Measurements from ENCODE around the gene SYDE2. TPM values are rescaled to one million over a fixed set of nuclear protein-coding genes. Genes with fewer than 3 reads are reported as not detected.
A peak's percentile ranks its signal among the peaks of the same experiment; 100 is the strongest.

SYDE2 gene
- total and polyA plus RNA-seq, 4 donors: 1.9 to 48.9 (median 10.3) TPM

- 72 to 76% methylated on average over 4 of the region's 4 CpGs for WGBS, 2 donors
- no peaks in the 10 kb centered on the region for H3K27me3 ChIP-seq (ENCODE audit: control insufficient read depth in 3 of 3, insufficient read depth in 3 of 3, low read length in 2 of 3)
- H3K9me3 ChIP-seq (ENCODE audit: control insufficient read depth in 4 of 4, insufficient read depth in 3 of 4, low read length in 3 of 4): no peaks in the 10 kb centered on the region
- H3K4me1 ChIP-seq (ENCODE audit: control insufficient read depth in 5 of 5, insufficient read depth in 5 of 5, low read length in 5 of 5): peaks cover 3 to 9% (median 3%) of the 10 kb centered on the region in 5 donors
- no peak overlapping the region for H3K27ac ChIP-seq (ENCODE audit: low read depth in 1 of 2, low read length in 1 of 2)
- H3K36me3 ChIP-seq (ENCODE audit: control insufficient read depth in 4 of 4, insufficient read depth in 4 of 4, low read length in 4 of 4): no peaks in the 10 kb centered on the region
- no peak for DNase-seq
- H3K9ac ChIP-seq (ENCODE audit: insufficient read depth in 1 of 2, low read length in 2 of 2): no peak overlapping the region
- no peak for TF ChIP-seq CTCF (IDR thresholded peaks at IDR 0.05; ENCODE audit: control extremely low read depth, extremely low read depth)
- H3K4me3 ChIP-seq: no peak overlapping the region
- ATAC-seq (ENCODE audit: insufficient read depth, low FRiP score): no peak
These were observed 68.6 kb downstream of the SYDE2 start for GRCh38 chr1:85132078-85132720.

DNA sequence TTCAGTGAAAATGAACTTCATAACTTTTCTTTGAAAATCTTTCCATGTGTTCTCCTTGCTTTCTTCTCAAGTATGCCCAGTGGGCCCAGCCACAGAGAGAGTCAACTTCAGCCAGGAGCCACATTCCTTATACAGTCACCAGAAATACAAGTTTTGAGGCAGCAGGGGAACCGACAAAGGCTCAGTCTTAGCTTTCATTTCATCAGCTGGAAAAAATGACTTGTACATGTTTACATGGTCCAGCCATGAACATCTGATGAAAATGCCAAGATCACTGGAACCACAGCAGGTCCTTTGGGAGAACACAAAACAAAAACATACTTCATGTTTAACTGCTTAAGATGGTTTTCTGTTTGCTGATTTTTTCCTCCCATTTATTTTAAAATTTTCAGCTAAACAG lies 72.5 kb downstream of the SYDE2 start:
- Histone ChIP-seq H3K27me3 (ENCODE audit: control insufficient read depth in 3 of 3, insufficient read depth in 3 of 3, low read length in 2 of 3) (no peaks in the 10 kb centered on the region), H3K9me3 (ENCODE audit: control insufficient read depth in 4 of 4, insufficient read depth in 3 of 4, low read length in 3 of 4) (no peaks in the 10 kb centered on the region), H3K27ac (ENCODE audit: low read depth in 1 of 2, low read length in 1 of 2) (no peak overlapping the region), H3K4me3 (no peak overlapping the region), H3K36me3 (ENCODE audit: control insufficient read depth in 4 of 4, insufficient read depth in 4 of 4, low read length in 4 of 4) (no peaks in the 10 kb centered on the region), H3K9ac (ENCODE audit: insufficient read depth in 1 of 2, low read length in 2 of 2) (no peak overlapping the region), H3K4me1 (ENCODE audit: control insufficient read depth in 5 of 5, insufficient read depth in 5 of 5, low read length in 5 of 5) (peaks cover 0 to 12% (median 4%) of the 10 kb centered on the region in 5 donors)
- ATAC-seq (ENCODE audit: insufficient read depth, low FRiP score) (no peak), DNase-seq (peak; percentile 42 to 59 (median 42))
- WGBS, 2 donors: 49 to 83% methylated on average over 1 of the region's 1 CpG
- no peak for TF ChIP-seq CTCF (IDR thresholded peaks at IDR 0.05; ENCODE audit: control extremely low read depth, extremely low read depth)

DNA sequence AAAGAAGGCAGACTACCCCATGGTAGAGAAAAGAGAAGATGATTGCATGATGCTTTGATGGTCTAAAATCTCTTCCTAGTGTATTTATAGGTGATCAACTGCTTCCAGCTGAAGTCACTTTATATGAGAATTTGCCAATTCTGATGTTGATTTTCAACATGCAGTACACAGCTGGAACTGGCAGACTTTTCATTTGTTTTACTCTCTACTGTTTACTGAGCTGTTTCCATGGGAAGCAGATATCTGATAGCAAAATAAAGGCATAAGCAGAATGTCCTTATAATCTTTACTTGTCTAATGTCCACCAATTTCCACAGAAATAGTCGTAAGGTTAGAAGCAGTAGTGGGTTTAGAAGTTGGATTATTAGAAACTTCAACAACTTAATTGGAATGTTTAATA lies 74.9 kb downstream of the SYDE2 start:
- H3K27me3 ChIP-seq (ENCODE audit: control insufficient read depth in 3 of 3, insufficient read depth in 3 of 3, low read length in 2 of 3): no peaks in the 10 kb centered on the region
- ATAC-seq (ENCODE audit: insufficient read depth, low FRiP score) (no peak), DNase-seq (peak; percentile 22 to 93 (median 92))
- H3K36me3 ChIP-seq (ENCODE audit: control insufficient read depth in 4 of 4, insufficient read depth in 4 of 4, low read length in 4 of 4): no peaks in the 10 kb centered on the region
- H3K27ac ChIP-seq (ENCODE audit: low read depth in 1 of 2, low read length in 1 of 2): no peak overlapping the region
- TF ChIP-seq CTCF (IDR thresholded peaks at IDR 0.05; ENCODE audit: control extremely low read depth, extremely low read depth): no peak
- 46 to 75% methylated on average over 1 of the region's 1 CpG for WGBS, 2 donors
- peaks cover 0 to 12% (median 4%) of the 10 kb centered on the region in 5 donors for H3K4me1 ChIP-seq (ENCODE audit: control insufficient read depth in 5 of 5, insufficient read depth in 5 of 5, low read length in 5 of 5)
- H3K9me3 ChIP-seq (ENCODE audit: control insufficient read depth in 4 of 4, insufficient read depth in 3 of 4, low read length in 3 of 4): no peaks in the 10 kb centered on the region
- no peak overlapping the region for H3K9ac ChIP-seq (ENCODE audit: insufficient read depth in 1 of 2, low read length in 2 of 2)
- no peak overlapping the region for H3K4me3 ChIP-seq

DNA sequence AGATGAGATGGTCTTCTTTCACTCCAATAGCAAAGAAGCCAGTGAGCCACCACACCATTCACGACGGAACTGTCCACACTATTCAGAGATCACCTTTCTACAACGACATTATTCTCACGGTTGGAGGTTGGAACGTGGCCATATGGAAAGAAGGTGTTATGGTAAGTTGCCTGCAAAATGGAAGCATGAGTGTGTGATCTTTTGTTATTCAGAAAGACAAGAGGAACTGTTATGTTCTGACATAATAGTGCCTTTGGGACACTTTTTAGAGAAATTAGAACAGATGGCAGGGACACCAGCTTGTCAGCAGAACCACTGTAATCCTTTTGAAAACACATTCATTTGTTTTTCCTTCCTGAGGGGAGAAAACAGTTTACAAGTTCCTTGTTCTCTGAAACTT lies 76.7 kb downstream of the SYDE2 start:
- no peak for TF ChIP-seq CTCF (IDR thresholded peaks at IDR 0.05; ENCODE audit: control extremely low read depth, extremely low read depth)
- Histone ChIP-seq H3K9ac (ENCODE audit: insufficient read depth in 1 of 2, low read length in 2 of 2) (no peak overlapping the region), H3K4me1 (ENCODE audit: control insufficient read depth in 5 of 5, insufficient read depth in 5 of 5, low read length in 5 of 5) (peaks cover 0 to 12% (median 4%) of the 10 kb centered on the region in 5 donors), H3K36me3 (ENCODE audit: control insufficient read depth in 4 of 4, insufficient read depth in 4 of 4, low read length in 4 of 4) (no peaks in the 10 kb centered on the region), H3K4me3 (no peak overlapping the region), H3K27me3 (ENCODE audit: control insufficient read depth in 3 of 3, insufficient read depth in 3 of 3, low read length in 2 of 3) (no peaks in the 10 kb centered on the region), H3K27ac (ENCODE audit: low read depth in 1 of 2, low read length in 1 of 2) (no peak overlapping the region), H3K9me3 (ENCODE audit: control insufficient read depth in 4 of 4, insufficient read depth in 3 of 4, low read length in 3 of 4) (no peaks in the 10 kb centered on the region)
- ATAC-seq (ENCODE audit: insufficient read depth, low FRiP score) (no peak), DNase-seq (no peak)
- 82 to 90% methylated on average over 5 of the region's 5 CpGs for whole genome bisulfite sequencing, 2 donors
